GM19035 (cell line): ENCODE results near the gene HTN3.
"Not testable (repeated sequence)": the region's sequence is repeated elsewhere in the genome, so short reads cannot be mapped to it uniquely, and the experiment has no call there.

Source experiments
- ATAC-seq: cut with Tn5 transposase; IDR thresholded peaks from one replicate; pipeline ENCODE4 v1.9.1; 2021; ENCODE audit not compliant: unreplicated experiment

HTN3 gene

DNA sequence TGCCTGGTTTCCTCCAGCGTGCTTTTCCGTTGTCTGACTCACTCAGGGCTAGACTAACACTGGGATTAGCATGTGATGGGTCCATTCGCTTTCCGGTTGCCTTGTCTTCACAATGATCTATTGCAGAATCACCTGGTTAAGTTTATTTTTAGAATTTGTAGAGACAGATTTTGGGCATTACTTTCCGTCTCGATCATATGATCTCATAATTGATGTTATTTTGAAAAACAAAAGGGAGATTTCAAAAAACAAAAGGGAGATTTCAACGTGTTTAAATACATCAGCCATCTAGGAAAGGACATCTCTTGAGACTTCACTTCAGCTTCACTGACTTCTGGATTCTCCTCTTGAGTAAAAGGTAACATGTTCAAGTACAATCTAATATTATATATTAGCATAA, at the start of gene HTN3:
Gene HTN3 (plus strand): TSS at position 301 of the 400 bp plus-strand sequence. CDS start 2,282 bp downstream, outside the sequence.
- not testable (repeated sequence) for ATAC-seq

GRCh38 chr4:69984030-69984443, 44.2 kb upstream of the HTN3 start:
- peak; percentile 52 for ATAC-seq

DNA sequence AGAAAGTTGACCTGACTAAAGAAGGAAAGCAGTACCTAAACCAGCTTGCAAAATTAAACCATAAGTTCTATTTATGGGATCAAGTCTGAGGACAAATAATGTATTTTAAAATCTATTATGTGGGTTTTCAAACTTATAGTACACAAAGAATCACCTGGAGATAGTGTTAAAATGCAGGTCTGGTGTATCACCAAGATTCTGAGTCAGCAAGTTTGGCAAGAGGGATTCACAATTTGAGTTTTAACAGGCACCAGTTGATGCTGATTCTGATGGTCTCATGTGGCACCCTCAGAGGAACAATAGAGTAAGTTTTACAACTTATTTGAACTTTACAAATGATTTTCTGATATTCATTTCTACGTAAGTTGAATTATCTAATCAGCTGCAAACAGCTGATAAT, 41.6 kb upstream of the HTN3 start:
- ATAC-seq = no peak

GRCh38 chr4:69991016-69991415, 37.2 kb upstream of the HTN3 start:
- ATAC-seq = no peak

DNA sequence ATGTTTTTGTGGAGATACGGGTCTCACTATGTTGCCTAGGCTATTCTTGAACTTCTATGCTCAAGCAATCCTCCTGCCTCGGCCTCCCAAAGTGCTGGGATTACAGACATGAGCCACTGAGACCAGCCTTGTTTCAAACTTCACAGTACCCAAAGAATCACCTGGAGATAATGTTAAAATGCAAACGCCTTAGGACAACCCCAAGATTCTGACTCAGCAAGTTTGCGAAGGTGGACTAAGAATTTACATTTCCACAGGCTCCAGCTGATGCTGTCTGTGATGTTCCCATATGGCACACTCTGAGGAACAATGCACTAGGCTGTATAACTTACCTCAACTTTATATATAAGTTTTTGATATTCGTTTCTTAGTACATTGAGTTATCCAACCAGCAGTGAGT, 33.5 kb upstream of the HTN3 start:
- ATAC-seq = no peak

GRCh38 chr4:69995526-69996016, 32.7 kb upstream of the HTN3 start, which contains the start of gene STATH:
TSS of gene STATH (plus strand) at chr4:69995966. CDS start at chr4:69998438, 2,472 bp downstream.
- ATAC-seq = no peak

GRCh38 chr4:69999420-69999819, 28.8 kb upstream of the HTN3 start:
- peak; percentile 71 for ATAC-seq

DNA sequence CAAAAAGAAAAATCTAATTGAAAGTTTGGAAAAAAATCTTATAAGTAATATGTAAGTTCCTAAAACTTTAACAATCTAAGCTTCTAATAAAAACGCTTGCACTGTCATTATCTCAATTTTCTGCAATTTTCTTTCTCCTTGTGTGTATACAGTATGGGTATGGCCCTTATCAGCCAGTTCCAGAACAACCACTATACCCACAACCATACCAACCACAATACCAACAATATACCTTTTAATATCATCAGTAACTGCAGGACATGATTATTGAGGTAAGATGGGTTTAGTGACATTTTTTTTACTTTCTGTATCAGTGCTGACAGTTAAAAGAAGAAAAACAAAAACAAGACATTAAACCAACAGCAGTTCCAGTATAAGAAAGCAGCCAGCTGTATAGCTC, 27.5 kb upstream of the HTN3 start:
- no peak for ATAC-seq

- no peak for ATAC-seq
Observed at GRCh38 chr4:70002507-70002906, 25.8 kb upstream of the HTN3 start.

GRCh38 chr4:70008771-70009170, 19.5 kb upstream of the HTN3 start:
- no peak for ATAC-seq

DNA sequence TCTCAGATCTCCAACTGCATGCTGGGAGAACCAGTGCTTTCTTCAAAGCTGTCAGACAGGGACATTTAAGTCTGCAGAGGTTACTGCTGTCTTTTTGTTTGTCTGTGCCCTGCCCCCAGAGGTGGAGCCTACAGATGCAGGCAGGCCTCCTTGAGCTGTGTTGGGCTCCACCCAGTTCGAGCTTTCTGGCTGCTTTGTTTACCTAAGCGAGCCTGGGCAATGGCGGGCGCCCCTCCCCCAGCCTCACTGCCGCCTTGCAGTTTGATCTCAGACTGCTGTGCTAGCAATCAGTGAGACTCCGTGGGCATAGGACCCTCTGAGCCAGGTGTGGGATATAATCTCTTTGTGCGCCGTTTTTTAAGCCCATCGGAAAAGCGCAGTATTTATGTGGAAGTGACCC, 9.3 kb upstream of the HTN3 start:
- ATAC-seq = not testable (repeated sequence)

DNA sequence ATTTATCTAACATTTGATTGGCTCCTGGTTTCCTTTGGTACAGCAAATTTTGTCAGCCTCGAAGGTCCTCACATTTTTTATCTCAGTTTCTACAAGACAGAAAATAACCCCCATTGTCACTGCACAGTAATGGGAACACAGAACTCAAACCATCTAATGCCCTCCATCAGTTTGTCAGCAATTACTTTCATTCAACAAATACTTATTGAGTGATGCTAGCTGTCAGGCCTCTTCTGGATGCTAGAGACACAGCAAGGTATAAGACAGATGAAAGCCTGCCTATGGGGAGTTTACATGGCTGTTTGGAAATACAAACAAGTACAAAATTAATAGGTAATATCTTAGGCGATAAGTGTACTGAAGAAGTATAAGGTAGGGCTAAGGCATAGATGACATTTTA, 5.0 kb upstream of the HTN3 start:
- no peak for ATAC-seq

DNA sequence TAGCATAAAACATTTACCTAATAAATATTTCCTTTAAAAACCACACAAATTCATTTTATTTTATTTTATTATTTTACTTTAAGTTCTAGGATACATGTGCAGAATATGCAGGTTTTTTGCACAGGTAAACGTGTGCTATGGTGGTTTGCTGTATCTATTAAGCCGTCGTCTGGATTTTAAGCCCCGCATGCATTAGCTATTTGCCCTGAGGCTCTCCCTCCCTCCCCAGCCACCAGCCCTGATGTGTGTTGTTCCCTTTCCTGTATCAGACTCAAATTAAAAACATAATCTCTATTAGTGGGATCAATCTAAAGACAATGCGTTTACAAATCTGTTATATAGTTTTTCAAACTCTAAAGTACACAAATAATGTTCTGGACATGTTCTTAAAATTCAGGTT, 1.2 kb upstream of the HTN3 start:
- no peak for ATAC-seq

DNA sequence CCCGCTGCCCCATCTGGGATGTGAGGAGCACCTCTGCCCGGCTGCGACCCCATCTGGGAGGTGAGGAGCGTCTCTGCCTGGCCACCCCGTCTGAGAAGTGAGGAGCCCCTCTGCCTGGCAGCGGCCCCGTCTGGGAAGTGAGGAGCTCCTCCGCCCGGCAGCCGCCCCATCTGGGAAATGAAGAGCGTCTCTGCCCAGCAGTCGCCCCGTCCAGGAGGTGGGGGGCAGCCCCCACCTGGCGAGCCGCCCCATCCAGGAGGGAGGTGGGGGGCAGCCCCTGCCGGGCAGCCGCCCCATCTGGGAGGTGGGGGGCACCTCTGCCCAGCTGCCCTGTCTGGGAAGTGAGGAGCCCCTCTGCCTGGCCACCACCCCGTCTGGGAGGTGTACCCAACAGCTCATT, 9.3 kb downstream of the HTN3 start:
- ATAC-seq = not testable (repeated sequence)

- ATAC-seq = not testable (repeated sequence)
Observed at GRCh38 chr4:70039928-70040327, 11.7 kb downstream of the HTN3 start.

DNA sequence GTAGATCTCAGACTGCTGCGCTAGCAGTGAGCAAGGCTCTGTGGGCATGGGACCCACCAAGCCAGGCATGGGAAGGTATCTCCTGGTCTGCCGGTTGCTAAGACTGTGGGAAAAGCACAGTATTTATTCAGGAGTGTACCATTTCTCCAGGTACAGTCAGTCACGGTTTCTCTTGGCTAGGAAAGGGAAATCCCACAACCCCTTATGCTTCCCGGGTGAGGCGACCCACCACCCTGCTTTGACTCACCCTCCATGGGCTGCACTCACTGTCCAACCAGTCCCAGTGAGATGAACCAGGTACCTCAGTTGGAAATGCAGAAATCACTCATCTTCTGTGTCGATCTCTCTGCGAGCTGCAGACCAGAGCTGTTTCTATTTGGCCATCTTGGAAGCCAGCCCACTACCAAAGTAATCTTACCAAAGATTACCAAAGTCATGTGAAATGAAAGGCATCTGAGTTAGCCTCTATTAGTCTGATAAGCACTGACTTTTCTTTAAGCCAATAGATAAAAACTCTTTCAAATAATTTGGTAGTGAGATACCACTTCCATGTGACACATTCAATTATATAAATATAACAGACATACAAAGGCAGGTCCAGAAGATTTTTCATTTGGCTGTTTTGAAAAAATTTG, 13.5 kb downstream of the HTN3 start:
- ATAC-seq = no peak

- ATAC-seq = not testable (repeated sequence)
Observed at GRCh38 chr4:70050138-70050537, 21.9 kb downstream of the HTN3 start, which contains the start of gene HTN1. TSS of gene HTN1 (plus strand) at chr4:70050438. CDS start at chr4:70053077, 2,639 bp downstream.

DNA sequence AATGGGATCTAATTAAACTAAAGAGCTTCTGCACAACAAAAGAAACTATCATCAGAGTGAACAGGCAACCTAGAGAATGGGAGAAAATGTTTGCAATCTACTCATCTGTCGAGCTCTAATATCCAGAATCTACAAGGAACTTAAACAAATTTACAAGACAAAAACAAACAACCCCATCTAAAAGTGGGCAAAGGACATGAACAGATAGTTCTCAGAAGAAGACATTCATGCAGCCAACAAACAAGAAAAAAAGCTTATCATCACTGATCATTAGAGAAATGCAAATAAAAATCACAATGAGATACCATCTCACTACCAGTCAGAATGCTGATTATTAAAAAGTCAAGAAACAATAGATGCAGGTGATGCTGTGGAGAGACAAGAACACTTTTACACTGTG, 28.3 kb downstream of the HTN3 start:
- ATAC-seq = not testable (repeated sequence)

DNA sequence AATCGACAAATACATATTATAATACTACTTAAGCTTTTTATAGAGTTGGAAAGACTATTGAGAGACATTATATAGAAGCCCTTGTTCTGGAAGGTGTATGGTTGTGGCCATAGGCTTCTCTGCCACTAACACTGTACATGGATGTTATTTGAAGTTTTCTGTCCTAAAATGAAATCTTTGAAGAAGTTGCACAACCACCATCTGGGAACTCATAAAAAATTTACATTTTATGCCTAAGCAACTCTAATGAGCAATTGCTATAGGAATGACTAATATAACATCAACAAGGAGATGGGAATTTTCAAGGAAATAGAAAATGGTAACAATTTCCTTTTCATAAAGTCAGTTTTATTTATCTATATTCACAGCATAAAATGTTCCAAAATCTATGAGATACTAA, 29.4 kb downstream of the HTN3 start:
- ATAC-seq = no peak

GRCh38 chr4:70059149-70059548, 30.9 kb downstream of the HTN3 start:
- ATAC-seq = no peak

DNA sequence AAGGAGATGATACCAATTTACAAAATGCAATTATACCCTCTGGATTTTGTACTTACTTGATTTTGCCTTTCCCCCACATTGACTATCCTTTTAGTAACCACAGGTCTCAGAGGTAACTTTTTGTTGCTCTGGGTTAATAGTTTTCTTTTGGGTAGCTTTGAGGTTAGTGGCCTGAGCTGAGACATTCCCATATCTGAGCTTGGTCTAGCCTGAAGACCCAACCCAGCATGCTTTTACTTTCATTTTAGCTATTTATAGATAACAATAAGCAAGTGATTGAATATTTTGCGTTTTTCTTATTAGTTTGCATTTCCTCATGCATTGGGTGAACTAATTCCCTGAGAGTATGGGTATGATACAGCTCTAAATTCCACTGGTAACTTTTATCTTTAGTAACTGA, 33.7 kb downstream of the HTN3 start:
- peak; percentile 87 for ATAC-seq

- no peak for ATAC-seq
Observed at GRCh38 chr4:70080205-70080604, 51.9 kb downstream of the HTN3 start.
